ENCODE results near the gene PPP2CA.
"Not testable (repeated sequence)": the region's sequence is repeated elsewhere in the genome, so short reads cannot be mapped to it uniquely, and the experiment has no call there.

Gene PPP2CA

GRCh38 chr5:134174841-134175839, 50.7 kb downstream of the PPP2CA start:
- H3K27ac ChIP-seq: peak overlapping the region; percentile 94

GRCh38 chr5:134171972-134172371, 53.9 kb downstream of the PPP2CA start:
- H3K27ac ChIP-seq: no peak overlapping the region
- peak; percentile 87 for TF ChIP-seq CTCF (IDR thresholded peaks at IDR 0.05)
- no peak for TF ChIP-seq ZFX (IDR thresholded peaks at IDR 0.05; ENCODE audit: borderline replicate concordance)

More at GRCh38 chr5:134174841-134175839, 50.7 kb downstream of the PPP2CA start:
- TF ChIP-seq ZFX (IDR thresholded peaks at IDR 0.05; ENCODE audit: borderline replicate concordance) (no peak), CTCF (IDR thresholded peaks at IDR 0.05) (no peak)

- H3K27ac ChIP-seq: no peak overlapping the region
- TF ChIP-seq ZFX (IDR thresholded peaks at IDR 0.05; ENCODE audit: borderline replicate concordance) (no peak), CTCF (IDR thresholded peaks at IDR 0.05) (no peak)
These were observed 63.3 kb downstream of the PPP2CA start for GRCh38 chr5:134162592-134162991.

GRCh38 chr5:134161513-134162395, 64.1 kb downstream of the PPP2CA start:
- TF ChIP-seq CTCF (IDR thresholded peaks at IDR 0.05) (no peak), ZFX (IDR thresholded peaks at IDR 0.05; ENCODE audit: borderline replicate concordance) (no peak)
- no peak overlapping the region for H3K27ac ChIP-seq

GRCh38 chr5:134153657-134154056, 72.2 kb downstream of the PPP2CA start:
- H3K27ac ChIP-seq: no peak overlapping the region

GRCh38 chr5:134153241-134153640, 72.6 kb downstream of the PPP2CA start:
- TF ChIP-seq CTCF (IDR thresholded peaks at IDR 0.05): no peak
- TF ChIP-seq ZFX (IDR thresholded peaks at IDR 0.05; ENCODE audit: borderline replicate concordance): no peak
- H3K27ac ChIP-seq: no peak overlapping the region

More at GRCh38 chr5:134153657-134154056, 72.2 kb downstream of the PPP2CA start:
- no peak for TF ChIP-seq ZFX (IDR thresholded peaks at IDR 0.05; ENCODE audit: borderline replicate concordance)
- TF ChIP-seq CTCF (IDR thresholded peaks at IDR 0.05): no peak

GRCh38 chr5:134152173-134152832, 73.6 kb downstream of the PPP2CA start:
- H3K27ac ChIP-seq: not testable (repeated sequence)

All from 22Rv1 (cell line).